OCI-LY3 (cell line): ENCODE measurements around the gene FUBP1.

Experiments
- H2AFZ ChIP-seq: fragments of 200-600, 300-600 bp; shearing (Covaris generic); 2 replicates; pipeline ENCODE4 v1.6.0; 2014; ENCODE audit warnings: antibody characterized with exemption, low read depth, low read length
- H3K27ac ChIP-seq: fragments of 200-600, 300-600 bp; sonication (generic); 2 replicates; pipeline ENCODE4 v1.5.1; 2014; ENCODE audit warnings: mild to moderate bottlenecking, low read length, moderate library complexity, mixed read lengths
- H3K27me3 ChIP-seq: fragments of 200-600, 300-600 bp; sonication (generic); 2 replicates; pipeline ENCODE4 v1.6.1; 2014; ENCODE audit warnings: low read depth, low read length, mixed read lengths
- H3K36me3 ChIP-seq: fragments of 200-600, 300-600 bp; sonication (generic); replicated peaks from 2 replicates; pipeline ENCODE3; 2014; ENCODE audit warnings: low read depth, low read length, mixed read lengths
- H3K4me1 ChIP-seq: fragments of 300-600, 200-600 bp; sonication (generic); 2 replicates; pipeline ENCODE4 v1.6.1; 2014; ENCODE audit warnings: low read length, mixed read lengths
- H3K4me2 ChIP-seq: fragments of 200-600, 300-600 bp; sonication (generic); 2 replicates; pipeline ENCODE4 v1.6.1; 2014; ENCODE audit warnings: low read length, mixed read lengths
- H3K4me3 ChIP-seq: fragments of 300-600, 200-600 bp; sonication (generic); 2 replicates; pipeline ENCODE4 v1.5.1; 2014; ENCODE audit warnings: antibody characterized with exemption, mild to moderate bottlenecking, low read length, moderate library complexity
- H3K79me2 ChIP-seq: fragments of 300-600, 200-600 bp; shearing (Covaris generic); 2 replicates; pipeline ENCODE4 v1.6.1; 2014; ENCODE audit warnings: mild to moderate bottlenecking, low read length, mixed read lengths
- H3K9ac ChIP-seq: fragments of 300-600, 200-600 bp; shearing (Covaris generic); 2 replicates; pipeline ENCODE4 v1.6.0; 2014; ENCODE audit warnings: mild to moderate bottlenecking, low read length, moderate library complexity
- H3K9me3 ChIP-seq: fragments of 200-600, 300-600 bp; shearing (Covaris generic); 2 replicates; pipeline ENCODE4 v1.6.1; 2014; ENCODE audit warnings: low read length, mixed read lengths; ENCODE audit not compliant: insufficient read depth
- H4K20me1 ChIP-seq: fragments of 200-600, 300-600 bp; sonication (generic); 2 replicates; pipeline ENCODE4 v1.6.1; 2016; ENCODE audit warnings: low read length, mixed read lengths; ENCODE audit not compliant: insufficient read depth
- CTCF ChIP-seq: fragments of 200-600, 300-600 bp; sonication (generic); IDR thresholded peaks from 2 replicates; pipeline ENCODE4 v1.5.1; 2014; ENCODE audit warnings: antibody characterized with exemption, low read length, low read depth
- EZH2phosphoT487 ChIP-seq: fragments of 200-600 bp; shearing (Covaris generic); IDR thresholded peaks from 2 replicates; pipeline ENCODE4 v1.6.1; 2018; ENCODE audit warnings: antibody characterized with exemption, mixed run types, low read depth

The FUBP1 gene

GRCh38 chr1:77994117-77994705 lies 15.3 kb upstream of the FUBP1 start:
- Histone ChIP-seq H3K27ac (no peak overlapping the region), H3K79me2 (peaks cover 19% of the 10 kb centered on the region)
- TF ChIP-seq CTCF = no peak
- no peak for TF ChIP-seq EZH2phosphoT487

GRCh38 chr1:77991638-77992037 lies 12.8 kb upstream of the FUBP1 start:
- Histone ChIP-seq H3K4me1 (peaks cover 28% of the 10 kb centered on the region), H3K4me3 (no peak overlapping the region), H4K20me1 (peaks cover 15% of the 10 kb centered on the region), H3K79me2 (peaks cover 30% of the 10 kb centered on the region), H3K27ac (no peak overlapping the region), H3K27me3 (no peaks in the 10 kb centered on the region), H3K9ac (no peak overlapping the region), H3K36me3 (no peaks in the 10 kb centered on the region), H3K4me2 (peak overlapping the region; percentile 20; the same call in 1 of the 2 replicates), H2AFZ (no peak overlapping the region), H3K9me3 (no peaks in the 10 kb centered on the region)
- TF ChIP-seq CTCF (no peak), EZH2phosphoT487 (no peak)

More at GRCh38 chr1:77994117-77994705, 15.3 kb upstream of the FUBP1 start:
- H3K9me3 ChIP-seq = no peaks in the 10 kb centered on the region
- H3K36me3 ChIP-seq = no peaks in the 10 kb centered on the region
- H3K4me1 ChIP-seq = peaks cover 21% of the 10 kb centered on the region
- peaks cover 9% of the 10 kb centered on the region for H4K20me1 ChIP-seq
- H3K9ac ChIP-seq = no peak overlapping the region
- H3K4me2 ChIP-seq = no peak overlapping the region
- no peak overlapping the region for H3K4me3 ChIP-seq
- H2AFZ ChIP-seq = no peak overlapping the region
- H3K27me3 ChIP-seq = no peaks in the 10 kb centered on the region

DNA sequence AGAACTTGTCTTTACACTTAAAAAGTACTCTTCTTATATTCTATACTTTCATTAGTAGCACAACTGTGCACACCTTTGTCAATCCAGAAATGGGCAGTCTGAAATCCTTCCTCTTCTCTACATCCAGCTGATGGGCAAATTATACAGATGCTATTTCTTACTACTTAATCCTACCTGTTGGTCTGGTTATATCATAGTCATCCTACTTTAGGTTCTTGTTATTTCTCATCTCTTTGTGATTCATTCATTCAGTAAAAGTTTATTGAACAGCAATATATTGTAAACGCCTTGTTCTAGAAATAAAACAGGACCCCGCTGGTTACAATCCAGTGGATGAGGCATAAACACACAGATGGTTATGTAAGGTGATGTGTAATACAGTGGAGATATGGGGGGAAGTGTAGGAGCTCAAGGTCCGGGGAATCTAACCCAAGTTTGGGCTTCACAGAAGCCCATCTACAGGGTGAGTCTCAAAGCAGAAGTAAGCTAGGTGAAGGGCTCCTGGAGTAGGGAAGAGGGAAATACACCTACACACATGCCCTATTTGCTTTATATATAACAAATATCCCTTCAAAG lies 11.8 kb upstream of the FUBP1 start:
- H3K27me3 ChIP-seq = no peaks in the 10 kb centered on the region
- H3K4me3 ChIP-seq = no peak overlapping the region
- H3K4me1 ChIP-seq = peaks cover 28% of the 10 kb centered on the region
- H3K9ac ChIP-seq = no peak overlapping the region
- no peaks in the 10 kb centered on the region for H3K36me3 ChIP-seq
- H3K27ac ChIP-seq = no peak overlapping the region
- peaks cover 16% of the 10 kb centered on the region for H4K20me1 ChIP-seq
- H2AFZ ChIP-seq = no peak overlapping the region
- TF ChIP-seq EZH2phosphoT487 (no peak), CTCF (no peak)
- peaks cover 30% of the 10 kb centered on the region for H3K79me2 ChIP-seq
- H3K9me3 ChIP-seq = no peaks in the 10 kb centered on the region
- H3K4me2 ChIP-seq = peak overlapping the region; percentile 20; the same call in 1 of the 2 replicates

GRCh38 chr1:77989744-77990143 lies 10.9 kb upstream of the FUBP1 start:
- Histone ChIP-seq H3K4me1 (peaks cover 28% of the 10 kb centered on the region), H3K4me2 (no peak overlapping the region), H3K9ac (no peak overlapping the region), H3K27ac (no peak overlapping the region), H3K9me3 (no peaks in the 10 kb centered on the region), H3K4me3 (no peak overlapping the region), H4K20me1 (peaks cover 18% of the 10 kb centered on the region), H3K27me3 (no peaks in the 10 kb centered on the region), H3K36me3 (peaks cover 3% of the 10 kb centered on the region), H3K79me2 (peaks cover 34% of the 10 kb centered on the region), H2AFZ (no peak overlapping the region)
- TF ChIP-seq CTCF = no peak
- no peak for TF ChIP-seq EZH2phosphoT487
